ENCODE measurements around the gene ADAM12.

ADAM12 gene

GRCh38 chr10:126205486-126206205 is 182.6 kb downstream of the ADAM12 start:
- no peaks in the 10 kb centered on the region for H3K27me3 Mint-ChIP-seq (ENCODE audit: low read depth)
- no peaks in the 10 kb centered on the region for H3K36me3 Mint-ChIP-seq (ENCODE audit: low read depth)
- H3K27ac Mint-ChIP-seq, result no peak overlapping the region
- no peak overlapping the region for H3K4me3 Mint-ChIP-seq
- H3K9me3 Mint-ChIP-seq, result no peaks in the 10 kb centered on the region
- no peaks in the 10 kb centered on the region for H3K4me1 Mint-ChIP-seq (ENCODE audit: low read depth)

- no peak overlapping the region for H3K27ac Mint-ChIP-seq
- H3K4me3 Mint-ChIP-seq, result no peak overlapping the region
- no peaks in the 10 kb centered on the region for H3K9me3 Mint-ChIP-seq
- no peaks in the 10 kb centered on the region for H3K36me3 Mint-ChIP-seq (ENCODE audit: low read depth)
- no peaks in the 10 kb centered on the region for H3K4me1 Mint-ChIP-seq (ENCODE audit: low read depth)
- no peaks in the 10 kb centered on the region for H3K27me3 Mint-ChIP-seq (ENCODE audit: low read depth)
These were observed 184.0 kb downstream of the ADAM12 start for GRCh38 chr10:126204320-126204719.

- no peak overlapping the region for H3K27ac Mint-ChIP-seq
- no peak overlapping the region for H3K4me3 Mint-ChIP-seq
- H3K27me3 Mint-ChIP-seq (ENCODE audit: low read depth), result no peaks in the 10 kb centered on the region
- no peaks in the 10 kb centered on the region for H3K36me3 Mint-ChIP-seq (ENCODE audit: low read depth)
- H3K9me3 Mint-ChIP-seq, result no peaks in the 10 kb centered on the region
- H3K4me1 Mint-ChIP-seq (ENCODE audit: low read depth), result no peaks in the 10 kb centered on the region
These were observed 184.5 kb downstream of the ADAM12 start for GRCh38 chr10:126203746-126204145.

GRCh38 chr10:126201603-126202002 is 186.7 kb downstream of the ADAM12 start:
- Mint-ChIP-seq H3K27ac (no peak overlapping the region), H3K4me3 (no peak overlapping the region), H3K36me3 (ENCODE audit: low read depth) (no peaks in the 10 kb centered on the region), H3K9me3 (no peaks in the 10 kb centered on the region), H3K27me3 (ENCODE audit: low read depth) (no peaks in the 10 kb centered on the region), H3K4me1 (ENCODE audit: low read depth) (no peaks in the 10 kb centered on the region)

GRCh38 chr10:126199221-126199998 is 188.9 kb downstream of the ADAM12 start:
- no peaks in the 10 kb centered on the region for H3K36me3 Mint-ChIP-seq (ENCODE audit: low read depth)
- no peak overlapping the region for H3K4me3 Mint-ChIP-seq
- no peak overlapping the region for H3K27ac Mint-ChIP-seq
- no peaks in the 10 kb centered on the region for H3K4me1 Mint-ChIP-seq (ENCODE audit: low read depth)
- H3K27me3 Mint-ChIP-seq (ENCODE audit: low read depth), result no peaks in the 10 kb centered on the region
- H3K9me3 Mint-ChIP-seq, result no peaks in the 10 kb centered on the region

GRCh38 chr10:126198681-126199080 is 189.6 kb downstream of the ADAM12 start:
- Mint-ChIP-seq H3K36me3 (ENCODE audit: low read depth) (no peaks in the 10 kb centered on the region), H3K27me3 (ENCODE audit: low read depth) (no peaks in the 10 kb centered on the region), H3K4me1 (ENCODE audit: low read depth) (no peaks in the 10 kb centered on the region), H3K4me3 (no peak overlapping the region), H3K27ac (no peak overlapping the region), H3K9me3 (no peaks in the 10 kb centered on the region)

GRCh38 chr10:126197036-126197543 is 191.2 kb downstream of the ADAM12 start:
- no peak overlapping the region for H3K27ac Mint-ChIP-seq

GRCh38 chr10:126196281-126196680 is 192.0 kb downstream of the ADAM12 start:
- Mint-ChIP-seq H3K27me3 (ENCODE audit: low read depth) (no peaks in the 10 kb centered on the region), H3K4me1 (ENCODE audit: low read depth) (no peaks in the 10 kb centered on the region), H3K27ac (no peak overlapping the region), H3K9me3 (no peaks in the 10 kb centered on the region), H3K36me3 (ENCODE audit: low read depth) (no peaks in the 10 kb centered on the region), H3K4me3 (no peak overlapping the region)

More at GRCh38 chr10:126197036-126197543, 191.2 kb downstream of the ADAM12 start:
- Mint-ChIP-seq H3K4me3 (no peak overlapping the region), H3K4me1 (ENCODE audit: low read depth) (no peaks in the 10 kb centered on the region), H3K36me3 (ENCODE audit: low read depth) (no peaks in the 10 kb centered on the region), H3K9me3 (no peaks in the 10 kb centered on the region), H3K27me3 (ENCODE audit: low read depth) (no peaks in the 10 kb centered on the region)

- H3K27me3 Mint-ChIP-seq (ENCODE audit: low read depth), result no peaks in the 10 kb centered on the region
- no peaks in the 10 kb centered on the region for H3K4me1 Mint-ChIP-seq (ENCODE audit: low read depth)
- no peak overlapping the region for H3K27ac Mint-ChIP-seq
- no peak overlapping the region for H3K4me3 Mint-ChIP-seq
- no peaks in the 10 kb centered on the region for H3K36me3 Mint-ChIP-seq (ENCODE audit: low read depth)
- H3K9me3 Mint-ChIP-seq, result no peaks in the 10 kb centered on the region
These were observed 197.1 kb downstream of the ADAM12 start for GRCh38 chr10:126191192-126191591.

GRCh38 chr10:126188679-126189200 is 199.5 kb downstream of the ADAM12 start:
- no peak overlapping the region for H3K4me3 Mint-ChIP-seq
- no peak overlapping the region for H3K27ac Mint-ChIP-seq
- H3K4me1 Mint-ChIP-seq (ENCODE audit: low read depth), result no peaks in the 10 kb centered on the region
- no peaks in the 10 kb centered on the region for H3K9me3 Mint-ChIP-seq
- H3K36me3 Mint-ChIP-seq (ENCODE audit: low read depth), result no peaks in the 10 kb centered on the region
- H3K27me3 Mint-ChIP-seq (ENCODE audit: low read depth), result no peaks in the 10 kb centered on the region

- Mint-ChIP-seq H3K4me1 (ENCODE audit: low read depth) (no peaks in the 10 kb centered on the region), H3K27me3 (ENCODE audit: low read depth) (no peaks in the 10 kb centered on the region), H3K27ac (no peak overlapping the region), H3K4me3 (no peak overlapping the region), H3K9me3 (no peaks in the 10 kb centered on the region), H3K36me3 (ENCODE audit: low read depth) (no peaks in the 10 kb centered on the region)
These were observed 200.9 kb downstream of the ADAM12 start for GRCh38 chr10:126187399-126187798.

GRCh38 chr10:126186766-126187165 is 201.5 kb downstream of the ADAM12 start:
- Mint-ChIP-seq H3K4me1 (ENCODE audit: low read depth) (no peaks in the 10 kb centered on the region), H3K9me3 (no peaks in the 10 kb centered on the region), H3K36me3 (ENCODE audit: low read depth) (no peaks in the 10 kb centered on the region)

GRCh38 chr10:126185676-126186447 is 202.4 kb downstream of the ADAM12 start:
- Mint-ChIP-seq H3K27ac (no peak overlapping the region), H3K4me3 (no peak overlapping the region), H3K36me3 (ENCODE audit: low read depth) (no peaks in the 10 kb centered on the region), H3K9me3 (no peaks in the 10 kb centered on the region), H3K27me3 (ENCODE audit: low read depth) (no peaks in the 10 kb centered on the region), H3K4me1 (ENCODE audit: low read depth) (no peaks in the 10 kb centered on the region)

More at GRCh38 chr10:126186766-126187165, 201.5 kb downstream of the ADAM12 start:
- no peak overlapping the region for H3K27ac Mint-ChIP-seq
- H3K4me3 Mint-ChIP-seq, result no peak overlapping the region
- no peaks in the 10 kb centered on the region for H3K27me3 Mint-ChIP-seq (ENCODE audit: low read depth)

- H3K4me3 Mint-ChIP-seq, result no peak overlapping the region
- H3K27me3 Mint-ChIP-seq (ENCODE audit: low read depth), result no peaks in the 10 kb centered on the region
- no peaks in the 10 kb centered on the region for H3K9me3 Mint-ChIP-seq
- no peaks in the 10 kb centered on the region for H3K36me3 Mint-ChIP-seq (ENCODE audit: low read depth)
- no peaks in the 10 kb centered on the region for H3K4me1 Mint-ChIP-seq (ENCODE audit: low read depth)
- H3K27ac Mint-ChIP-seq, result no peak overlapping the region
These were observed 206.7 kb downstream of the ADAM12 start for GRCh38 chr10:126181626-126182025.
